Measurements from ENCODE around the gene ZDHHC6. TPM values are rescaled to one million over a fixed set of nuclear protein-coding genes. Genes with fewer than 3 reads are reported as not detected.

ZDHHC6 gene
- total RNA-seq, 1 experiment from 2014 or later: 31.2 TPM

Other genes starting within 250 kb of the ZDHHC6 start
- not detected in 2 replicates for gene TECTB, start 163.5 kb downstream of the ZDHHC6 start, total RNA-seq (2014; rRNA removed; shearing (Covaris generic))
- gene ACSL5, start 72.8 kb downstream of the ZDHHC6 start, total RNA-seq (2014; rRNA removed; shearing (Covaris generic)): 0.11 and 0.26 TPM in 2 replicates
- 42.1 and 52.4 TPM in 2 replicates for gene VTI1A, start 301 bp upstream of the ZDHHC6 start, total RNA-seq (2014; rRNA removed; shearing (Covaris generic))

All from SK-MEL-5 (cell line).